MG63 (cell line): ENCODE results near the gene SLC25A48. TPM values are rescaled to one million over a fixed set of nuclear protein-coding genes. Genes with fewer than 3 reads are reported as not detected.

Experiments used
- DNase-seq: peaks from one replicate; pipeline ENCODE4 v3.0.0-alpha.2; 2020
- H3K27me3 ChIP-seq: fragments of 250-450 bp; sonication (Bioruptor Pico); 2 replicates; pipeline ENCODE4 v1.5.1; 2020; ENCODE audit warnings: mild to moderate bottlenecking, moderate library complexity
- H3K36me3 ChIP-seq: fragments of 250-450 bp; sonication (Bioruptor Pico); 2 replicates; pipeline ENCODE4 v1.5.1; 2020; ENCODE audit warnings: mild to moderate bottlenecking, moderate library complexity
- H3K4me3 ChIP-seq: fragments of 250-450 bp; sonication (Bioruptor Pico); 2 replicates; pipeline ENCODE4 v1.5.1; 2020; ENCODE audit warnings: mild to moderate bottlenecking, moderate library complexity
- H3K9me3 ChIP-seq: fragments of 250-450 bp; sonication (Bioruptor Pico); 2 replicates; pipeline ENCODE4 v1.5.1; 2020; ENCODE audit warnings: mild to moderate bottlenecking, moderate library complexity
- total RNA-seq: library from RNA; depleted of rRNA; stranded (reverse); fragments of >200 nt; shearing (Covaris generic); gene quantifications from 2 replicates; pipeline ENCODE4 v1.2.3, GENCODE V29; 2014; ENCODE audit warnings: low replicate concordance

The SLC25A48 gene
- total RNA-seq, 1 experiment from 2014 or later: not detected

- Histone ChIP-seq H3K4me3 (no peak overlapping the region), H3K36me3 (no peaks in the 10 kb centered on the region), H3K27me3 (no peaks in the 10 kb centered on the region; the same call in 1 of the 2 replicates), H3K9me3 (no peaks in the 10 kb centered on the region)
- no peak for DNase-seq
Observed at GRCh38 chr5:135883026-135883425, 48.6 kb downstream of the SLC25A48 start.

GRCh38 chr5:135883441-135883840 is 49.0 kb downstream of the SLC25A48 start:
- H3K4me3 ChIP-seq: no peak overlapping the region
- H3K27me3 ChIP-seq: no peaks in the 10 kb centered on the region; the same call in 1 of the 2 replicates
- no peaks in the 10 kb centered on the region for H3K9me3 ChIP-seq
- no peaks in the 10 kb centered on the region for H3K36me3 ChIP-seq
- DNase-seq: no peak

GRCh38 chr5:135885031-135885430 is 50.6 kb downstream of the SLC25A48 start:
- no peaks in the 10 kb centered on the region for H3K9me3 ChIP-seq
- no peaks in the 10 kb centered on the region; the same call in 1 of the 2 replicates for H3K27me3 ChIP-seq
- no peak overlapping the region for H3K4me3 ChIP-seq
- DNase-seq: no peak
- no peaks in the 10 kb centered on the region for H3K36me3 ChIP-seq

- Histone ChIP-seq H3K4me3 (no peak overlapping the region), H3K36me3 (no peaks in the 10 kb centered on the region), H3K27me3 (no peaks in the 10 kb centered on the region; the same call in 1 of the 2 replicates)
Observed at GRCh38 chr5:135886136-135886535, 51.7 kb downstream of the SLC25A48 start.

GRCh38 chr5:135887447-135887864 is 53.0 kb downstream of the SLC25A48 start:
- peak; percentile 69 for DNase-seq
- no peaks in the 10 kb centered on the region for H3K36me3 ChIP-seq

More at GRCh38 chr5:135886136-135886535, 51.7 kb downstream of the SLC25A48 start:
- H3K9me3 ChIP-seq: no peaks in the 10 kb centered on the region
- DNase-seq: no peak

GRCh38 chr5:135887881-135888614 is 53.6 kb downstream of the SLC25A48 start:
- H3K9me3 ChIP-seq: no peaks in the 10 kb centered on the region
- no peak overlapping the region for H3K4me3 ChIP-seq
- H3K27me3 ChIP-seq: no peaks in the 10 kb centered on the region; the same call in 1 of the 2 replicates
- H3K36me3 ChIP-seq: no peaks in the 10 kb centered on the region
- DNase-seq: no peak

More at GRCh38 chr5:135887447-135887864, 53.0 kb downstream of the SLC25A48 start:
- no peaks in the 10 kb centered on the region for H3K9me3 ChIP-seq
- H3K27me3 ChIP-seq: no peaks in the 10 kb centered on the region; the same call in 1 of the 2 replicates
- H3K4me3 ChIP-seq: no peak overlapping the region

GRCh38 chr5:135890296-135890695 is 55.8 kb downstream of the SLC25A48 start:
- no peak overlapping the region for H3K4me3 ChIP-seq
- no peaks in the 10 kb centered on the region for H3K36me3 ChIP-seq
- H3K9me3 ChIP-seq: no peaks in the 10 kb centered on the region
- DNase-seq: no peak
- no peaks in the 10 kb centered on the region for H3K27me3 ChIP-seq

- no peaks in the 10 kb centered on the region for H3K9me3 ChIP-seq
- H3K4me3 ChIP-seq: no peak overlapping the region
- no peaks in the 10 kb centered on the region for H3K27me3 ChIP-seq
- no peaks in the 10 kb centered on the region for H3K36me3 ChIP-seq
- no peak for DNase-seq
Observed at GRCh38 chr5:135890867-135891266, 56.4 kb downstream of the SLC25A48 start.

GRCh38 chr5:135891268-135891667 is 56.8 kb downstream of the SLC25A48 start:
- Histone ChIP-seq H3K4me3 (no peak overlapping the region), H3K27me3 (no peaks in the 10 kb centered on the region), H3K9me3 (no peaks in the 10 kb centered on the region), H3K36me3 (no peaks in the 10 kb centered on the region)
- DNase-seq: no peak

- no peak for DNase-seq
- Histone ChIP-seq H3K36me3 (no peaks in the 10 kb centered on the region), H3K27me3 (no peaks in the 10 kb centered on the region), H3K9me3 (no peaks in the 10 kb centered on the region), H3K4me3 (no peak overlapping the region)
Observed at GRCh38 chr5:135891791-135892190, 57.3 kb downstream of the SLC25A48 start.

- no peak overlapping the region for H3K4me3 ChIP-seq
- no peaks in the 10 kb centered on the region for H3K9me3 ChIP-seq
- no peaks in the 10 kb centered on the region for H3K36me3 ChIP-seq
- no peak for DNase-seq
- peaks cover 4% of the 10 kb centered on the region; the same call in 1 of the 2 replicates for H3K27me3 ChIP-seq
Observed at GRCh38 chr5:135894276-135894675, 59.8 kb downstream of the SLC25A48 start.

- Histone ChIP-seq H3K36me3 (no peaks in the 10 kb centered on the region), H3K9me3 (no peaks in the 10 kb centered on the region), H3K27me3 (peaks cover 4% of the 10 kb centered on the region; the same call in 1 of the 2 replicates), H3K4me3 (no peak overlapping the region)
- no peak for DNase-seq
Observed at GRCh38 chr5:135894789-135895188, 60.3 kb downstream of the SLC25A48 start.

- DNase-seq: no peak
- no peak within 1 kb of the TSS for H3K4me3 ChIP-seq
- H3K9me3 ChIP-seq: no peaks in the 10 kb centered on the region
- H3K36me3 ChIP-seq: no peaks in the 10 kb centered on the region
- peaks cover 4% of the 10 kb centered on the region for H3K27me3 ChIP-seq
Observed at GRCh38 chr5:135895474-135896006, 61.1 kb downstream of the SLC25A48 start, which contains the start of gene IL9. TSS of gene IL9 (minus strand) at chr5:135895841. CDS start at chr5:135895816, 25 bp downstream.

- no peak for DNase-seq
- Histone ChIP-seq H3K27me3 (peaks cover 9% of the 10 kb centered on the region), H3K9me3 (no peaks in the 10 kb centered on the region), H3K36me3 (no peaks in the 10 kb centered on the region), H3K4me3 (no peak overlapping the region)
Observed at GRCh38 chr5:135898651-135899050, 64.2 kb downstream of the SLC25A48 start.

- H3K9me3 ChIP-seq: no peaks in the 10 kb centered on the region
- peaks cover 9% of the 10 kb centered on the region for H3K27me3 ChIP-seq
- H3K4me3 ChIP-seq: no peak overlapping the region
- no peak for DNase-seq
- no peaks in the 10 kb centered on the region for H3K36me3 ChIP-seq
Observed at GRCh38 chr5:135900276-135900675, 65.8 kb downstream of the SLC25A48 start.

GRCh38 chr5:135901633-135902032 is 67.2 kb downstream of the SLC25A48 start:
- no peak for DNase-seq
- H3K36me3 ChIP-seq: no peaks in the 10 kb centered on the region
- H3K27me3 ChIP-seq: peaks cover 13% of the 10 kb centered on the region
- H3K4me3 ChIP-seq: no peak overlapping the region
- no peaks in the 10 kb centered on the region for H3K9me3 ChIP-seq

- no peaks in the 10 kb centered on the region for H3K36me3 ChIP-seq
- no peak overlapping the region for H3K4me3 ChIP-seq
- H3K27me3 ChIP-seq: peaks cover 28% of the 10 kb centered on the region
- DNase-seq: no peak
- no peaks in the 10 kb centered on the region for H3K9me3 ChIP-seq
Observed at GRCh38 chr5:135905144-135905543, 70.7 kb downstream of the SLC25A48 start.
